ENCODE data around the gene ADAM12.

GRCh38 chr10:126046831-126047230 lies 341.4 kb downstream of the ADAM12 start:
- TF ChIP-seq CTCF (IDR thresholded peaks at IDR 0.05; ENCODE audit: borderline replicate concordance, extremely low read depth, low read length, poor library complexity, severe bottlenecking) (no peak), EZH2 (IDR thresholded peaks at IDR 0.05; ENCODE audit: borderline replicate concordance, low read depth, low read length, severe bottlenecking) (no peak)
